Daoy (cell line): ENCODE measurements around the gene TTC14. TPM values are rescaled to one million over a fixed set of nuclear protein-coding genes. Genes with fewer than 3 reads are reported as not detected.

Source experiments
- DNase-seq: peaks from one replicate; pipeline ENCODE4 v3.0.0-alpha.2; 2015; ENCODE audit warnings: low read depth
- total RNA-seq: library from RNA; depleted of rRNA; stranded (reverse); fragments of >200 nt; shearing (Covaris generic); gene quantifications from 2 replicates; pipeline ENCODE4 v1.2.3, GENCODE V29; 2014; rRNA removed

Gene TTC14
- total RNA-seq, 1 experiment from 2014 or later = 41.4 TPM

DNA sequence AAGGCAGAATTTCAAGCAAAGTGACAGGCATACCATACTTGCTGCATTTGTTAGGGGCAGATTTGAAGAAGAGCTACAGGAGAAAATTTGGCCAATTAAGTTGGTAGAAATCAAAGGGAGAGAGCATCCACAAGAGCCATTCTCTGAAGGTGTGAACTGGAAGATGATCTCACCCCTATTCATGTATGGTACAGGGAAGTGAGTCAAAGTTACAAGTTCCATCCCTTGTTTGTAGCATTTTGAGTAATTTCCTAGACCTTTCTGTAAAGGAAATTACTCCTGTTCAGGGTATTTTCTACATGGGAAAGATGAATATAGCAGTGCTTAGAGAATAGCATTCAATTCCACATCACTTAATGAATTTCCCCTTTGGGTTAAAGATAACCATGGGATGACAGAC is 28.4 kb downstream of the TTC14 start:
- no peak for DNase-seq

DNA sequence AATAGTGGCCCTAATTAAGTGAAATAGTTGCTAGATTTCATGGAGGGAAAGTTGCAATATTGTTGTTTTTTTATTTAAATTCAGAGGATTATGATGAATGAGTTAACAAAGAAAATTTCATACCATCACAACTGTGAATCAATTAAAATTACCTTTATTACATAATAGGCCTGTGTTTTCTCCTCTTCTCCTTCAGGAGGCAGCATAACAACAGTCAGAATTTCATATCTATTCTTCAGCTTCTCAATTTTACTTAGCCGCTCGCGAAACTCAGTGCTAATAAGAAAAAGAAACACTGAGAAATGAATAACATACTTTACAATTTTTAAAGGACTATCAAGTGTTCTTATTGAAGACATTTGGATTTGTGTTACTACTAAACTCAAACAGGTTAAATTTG is 29.4 kb downstream of the TTC14 start:
- DNase-seq = no peak

DNA sequence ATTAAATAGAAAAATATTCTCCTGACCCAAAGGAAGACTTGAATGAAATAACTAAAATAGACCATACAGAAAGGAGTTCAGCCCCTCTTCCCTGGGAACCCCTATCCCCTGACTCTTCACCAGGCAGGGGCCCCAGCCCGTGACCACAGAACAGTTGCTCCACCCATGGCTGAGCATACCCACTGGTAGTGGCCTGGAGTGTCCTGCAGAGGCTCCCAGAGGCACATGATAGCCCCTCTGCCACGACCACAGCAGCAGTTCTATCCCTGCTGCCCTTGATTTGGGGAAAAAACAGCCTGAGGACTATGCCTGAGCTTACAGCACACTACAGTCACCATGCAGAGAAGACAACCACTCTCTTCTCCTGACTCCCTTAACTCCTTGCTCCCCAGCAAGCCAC is 31.8 kb downstream of the TTC14 start:
- no peak for DNase-seq

DNA sequence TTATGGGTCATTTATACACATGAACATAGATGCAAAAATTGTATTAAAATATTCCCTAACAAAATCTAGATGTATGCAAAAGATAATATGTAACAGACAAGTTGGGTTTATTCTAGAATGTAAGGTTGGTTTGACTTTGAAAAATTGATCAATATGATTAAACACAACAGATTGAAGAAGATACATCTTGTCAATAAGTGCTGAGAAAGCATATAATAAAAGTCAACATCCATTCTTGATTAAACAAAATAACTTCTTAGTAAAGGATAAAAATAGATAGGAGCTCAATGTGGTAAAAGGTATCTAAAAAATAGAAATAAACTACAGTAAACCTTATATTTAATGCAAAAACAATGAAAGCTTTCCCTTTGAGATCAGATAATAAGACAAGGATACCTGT is 39.0 kb downstream of the TTC14 start:
- no peak for DNase-seq

DNA sequence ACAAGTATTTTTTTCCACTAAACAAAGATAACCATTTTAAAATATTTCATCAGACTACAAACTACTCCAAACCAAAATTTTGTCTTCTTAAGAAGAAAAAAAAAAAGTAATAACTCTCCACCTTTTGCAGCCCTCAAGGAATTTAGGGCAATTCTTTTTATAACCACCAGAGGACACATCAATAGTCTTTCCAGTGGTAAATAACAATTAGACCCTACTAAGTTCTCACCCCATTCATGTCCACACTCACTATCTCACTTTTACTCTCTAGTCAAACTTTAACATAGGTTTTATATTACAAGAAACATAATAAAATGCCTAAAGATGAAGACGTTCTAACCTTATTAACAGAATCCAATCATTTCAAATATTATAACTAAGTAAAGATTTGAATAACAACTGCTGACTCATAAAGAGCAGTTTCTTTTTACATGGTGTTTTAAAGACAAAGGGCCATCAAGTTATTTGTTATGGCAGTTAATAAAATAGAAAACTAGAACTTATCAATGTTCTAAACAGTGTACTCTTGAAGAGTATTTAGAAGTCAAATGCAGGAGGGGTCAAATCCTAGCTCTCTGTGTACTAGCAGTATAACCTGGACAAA is 44.3 kb downstream of the TTC14 start:
- DNase-seq = no peak

DNA sequence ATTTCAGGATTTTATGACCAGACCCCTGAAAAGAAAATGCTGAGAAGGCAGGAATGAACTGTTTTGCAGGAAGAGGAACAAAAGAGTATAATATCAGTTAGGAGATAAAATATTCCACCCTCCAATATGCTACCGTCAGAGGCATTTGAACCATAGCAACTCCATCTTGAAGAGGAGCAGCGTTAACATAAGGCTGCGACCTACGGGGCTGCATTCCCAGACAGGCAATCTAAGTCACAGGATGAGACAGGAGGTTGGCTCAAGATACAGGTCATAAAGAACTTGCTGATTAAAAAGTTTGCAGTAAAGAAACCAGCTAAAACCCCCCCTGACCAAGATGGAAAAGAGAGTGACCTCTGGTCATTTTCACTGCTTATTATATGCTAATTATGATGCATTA is 54.4 kb downstream of the TTC14 start:
- no peak for DNase-seq

DNA sequence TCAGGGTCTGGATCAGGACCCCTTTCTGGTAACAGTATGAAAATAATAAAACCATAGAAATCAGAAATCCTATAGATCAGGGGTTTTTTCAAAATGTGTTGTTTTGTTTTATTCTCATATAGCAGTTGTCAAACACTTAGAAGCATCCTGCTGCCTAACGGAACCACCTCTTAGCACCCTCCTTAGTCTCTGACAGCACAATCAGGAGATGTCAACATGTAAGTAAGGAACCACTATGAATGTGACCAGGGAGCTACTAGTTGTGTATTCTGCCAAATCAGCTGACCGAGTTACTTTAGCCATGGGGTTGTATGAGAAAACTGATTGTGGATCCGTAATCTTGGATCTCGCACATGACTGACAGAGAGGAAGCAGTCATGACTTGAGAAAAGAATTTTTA is 55.1 kb downstream of the TTC14 start:
- DNase-seq = no peak

Other genes starting within 250 kb of the TTC14 start
- 0.65 TPM in 1 of 2 replicates, not detected in the other for gene CCDC39, start 77.3 kb downstream of the TTC14 start, total RNA-seq